Measurements from ENCODE around the gene SPON2.
A peak's percentile ranks its signal among the peaks of the same experiment; 100 is the strongest.

SPON2 gene

DNA sequence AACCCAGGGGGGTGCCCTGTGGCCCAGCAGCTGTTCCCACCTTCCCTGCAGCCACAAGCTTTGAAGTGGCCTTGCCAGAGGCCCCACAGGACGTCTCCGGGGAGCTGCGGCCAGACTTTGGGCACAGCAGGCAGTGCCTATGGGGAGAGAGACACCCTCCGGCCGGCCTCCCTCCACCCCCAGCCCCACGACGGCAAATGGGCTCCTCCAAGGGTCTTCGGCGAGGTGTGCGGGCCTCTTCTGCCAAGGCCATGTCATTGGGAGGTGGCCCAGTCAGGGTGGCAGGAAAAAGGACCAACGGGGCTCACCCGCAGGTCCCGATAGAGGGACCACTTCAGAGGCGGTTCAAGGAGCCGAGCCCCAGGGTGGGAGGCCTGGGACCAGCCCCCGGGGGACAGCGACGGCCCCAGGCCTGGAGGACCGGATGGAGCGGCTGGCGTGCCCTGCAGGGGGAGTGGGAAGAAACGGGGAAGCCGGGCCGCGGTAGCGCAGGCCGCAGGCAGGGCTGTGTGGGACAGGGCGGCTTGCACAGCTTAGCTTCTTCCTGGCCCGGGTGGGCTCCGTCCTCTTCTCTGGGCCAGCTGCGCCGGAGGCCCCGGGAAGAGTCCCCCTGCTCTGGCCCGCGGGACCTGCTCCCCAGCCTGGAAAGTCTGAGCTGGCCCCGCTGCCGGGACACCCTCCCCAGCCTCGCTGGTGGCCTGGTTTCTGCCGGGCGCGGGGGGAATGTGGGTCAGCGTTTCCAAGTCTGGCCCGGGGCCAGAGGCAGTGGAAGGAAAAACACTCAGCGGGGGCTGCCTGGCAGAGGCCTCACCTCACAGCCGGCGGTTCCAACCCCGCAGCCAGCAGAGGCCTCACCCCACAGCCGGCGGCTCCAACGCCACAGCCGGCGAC is 21.9 kb upstream of the SPON2 start:
- no peak for DNase-seq

GRCh38 chr4:1193206-1194009 is 21.0 kb upstream of the SPON2 start:
- DNase-seq = no peak

DNA sequence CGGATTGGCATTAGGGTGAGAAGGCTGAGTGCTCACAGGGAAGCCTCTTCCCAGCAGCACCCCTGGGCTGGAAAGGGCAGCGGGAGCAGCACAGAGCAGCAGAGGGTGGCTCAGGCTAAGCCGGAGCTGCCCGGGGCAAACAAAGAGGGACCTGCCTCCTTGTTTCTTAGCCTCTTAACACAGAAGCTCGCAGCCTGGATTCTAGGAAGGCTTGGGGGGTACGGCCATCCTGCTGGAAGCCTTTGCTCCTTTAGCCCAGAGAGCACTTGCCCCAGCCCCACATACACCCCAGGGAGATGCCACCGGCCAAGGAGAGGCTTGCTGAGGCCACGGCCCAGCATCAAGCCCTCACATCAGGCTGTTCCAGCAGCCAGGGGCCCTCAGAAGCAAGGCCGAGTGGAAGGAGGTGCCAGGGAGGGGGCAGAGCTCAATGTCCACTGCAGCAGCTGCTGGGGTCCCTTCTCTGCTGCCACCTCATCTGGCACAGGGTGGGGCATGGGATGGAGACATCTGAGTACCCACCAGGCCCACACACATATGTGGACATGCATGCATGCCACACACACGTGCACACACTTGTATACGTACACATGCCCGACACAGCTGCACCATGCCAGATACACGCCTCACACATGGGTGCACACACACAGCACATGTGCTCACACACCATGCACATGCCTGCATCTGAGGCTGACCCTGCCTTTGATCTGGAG is 20.3 kb upstream of the SPON2 start:
- DNase-seq = no peak

GRCh38 chr4:1192091-1192492 is 19.7 kb upstream of the SPON2 start:
- no peak for DNase-seq

DNA sequence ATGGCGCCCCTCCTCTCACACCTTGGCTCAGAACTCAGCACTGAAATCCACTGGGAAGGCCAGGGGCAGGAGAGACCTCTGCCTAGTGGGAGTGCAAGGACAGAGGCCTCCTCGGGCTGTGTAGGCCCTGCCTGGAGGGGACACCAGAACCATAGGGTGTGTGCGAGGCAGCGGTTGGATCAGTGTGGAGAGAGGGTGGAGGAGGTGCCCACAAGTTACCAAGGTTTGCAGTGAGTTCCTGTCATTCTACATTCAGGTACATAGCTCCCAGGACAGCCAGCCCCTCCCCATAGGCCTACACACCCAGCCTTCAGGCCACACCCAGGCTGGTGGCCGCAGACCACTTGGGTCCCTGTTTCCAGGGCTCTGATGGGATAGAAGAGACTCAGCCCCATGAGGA is 19.2 kb upstream of the SPON2 start:
- no peak for DNase-seq

- no peak for DNase-seq
Observed at GRCh38 chr4:1187182-1187581, 14.8 kb upstream of the SPON2 start.

GRCh38 chr4:1183985-1184773 is 11.8 kb upstream of the SPON2 start:
- DNase-seq = peak; percentile 37 to 51

GRCh38 chr4:1182313-1182712 is 9.9 kb upstream of the SPON2 start:
- no peak for DNase-seq

- no peak for DNase-seq
Observed at GRCh38 chr4:1180663-1181062, 8.3 kb upstream of the SPON2 start.

DNA sequence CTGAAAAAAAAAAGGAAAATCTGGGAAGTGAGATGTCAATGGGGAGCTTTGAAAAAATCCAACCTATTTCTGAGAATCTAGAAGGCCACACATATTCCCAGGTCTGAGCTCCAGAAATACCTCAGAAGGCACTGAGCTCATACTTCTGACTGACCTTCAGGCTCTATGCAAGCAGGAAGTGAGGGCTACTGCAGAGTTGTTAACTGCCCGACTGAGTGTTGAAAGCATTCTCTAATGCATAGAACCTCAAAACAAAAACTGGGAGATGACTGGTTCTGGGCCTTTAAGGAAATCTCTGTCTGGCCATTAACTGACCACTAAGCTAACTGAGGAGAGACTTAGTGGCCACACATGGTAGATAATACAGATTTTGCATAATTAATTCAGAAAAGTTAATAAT is 7.6 kb upstream of the SPON2 start:
- no peak for DNase-seq

DNA sequence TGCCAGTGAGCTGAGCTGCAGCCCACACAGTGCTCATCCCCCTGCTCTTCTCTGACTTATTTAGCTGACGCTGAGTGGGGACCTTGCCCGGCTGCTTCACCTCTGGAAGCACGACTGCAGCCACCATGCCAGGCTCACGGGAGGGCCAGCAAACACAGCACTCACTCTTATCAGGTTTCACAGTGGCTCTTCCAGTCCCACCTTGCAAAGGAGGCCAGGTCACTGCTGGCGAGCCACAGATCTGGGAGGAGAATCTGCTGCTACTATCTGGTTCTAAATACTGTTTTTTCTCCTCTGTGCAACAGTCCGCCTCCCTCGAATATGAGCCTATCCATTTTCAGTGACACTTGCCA is 6.7 kb upstream of the SPON2 start:
- DNase-seq = no peak

GRCh38 chr4:1178300-1179088 is 6.1 kb upstream of the SPON2 start:
- no peak for DNase-seq

DNA sequence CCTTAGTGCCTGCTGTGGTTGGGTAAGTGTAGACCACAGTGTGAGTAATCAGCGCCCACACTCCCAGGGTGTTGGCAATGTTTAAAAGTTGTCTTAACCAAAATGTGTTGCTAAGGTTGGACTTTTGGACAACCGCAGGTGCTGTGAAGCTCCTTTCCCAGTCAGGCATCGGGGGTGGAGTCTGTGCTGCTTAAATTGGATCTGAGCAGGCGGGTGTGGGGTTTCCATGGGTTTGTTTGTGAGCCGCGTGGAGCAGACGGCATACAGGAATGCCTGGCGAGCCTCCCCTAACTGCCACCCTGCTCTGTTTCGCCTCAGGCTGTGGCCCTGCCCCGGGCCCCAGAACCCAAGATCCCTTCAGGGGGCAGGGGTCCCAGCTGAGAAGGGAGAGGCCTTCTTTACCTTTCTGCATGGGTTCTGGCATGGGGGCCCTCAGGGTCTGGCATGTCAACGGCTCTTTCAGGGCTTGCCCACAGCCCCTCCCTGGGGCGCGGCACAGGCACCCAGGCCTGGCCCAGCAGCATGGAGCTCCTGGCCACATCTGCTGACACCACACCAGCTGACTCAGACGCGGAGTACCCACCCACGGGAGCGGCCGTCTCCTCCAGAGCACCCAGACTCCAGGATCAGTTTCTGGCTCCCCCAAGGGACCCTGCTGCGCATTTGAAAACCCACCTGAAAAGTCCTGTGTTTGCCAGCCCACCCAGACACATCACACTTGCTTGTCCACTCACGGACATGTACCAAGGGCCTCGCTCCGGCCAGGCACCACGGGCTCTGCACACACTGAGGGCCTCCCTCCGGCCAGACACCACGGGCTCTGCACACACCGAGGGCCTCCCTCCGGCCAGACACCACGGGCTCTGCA is 5.1 kb upstream of the SPON2 start:
- DNase-seq = no peak

DNA sequence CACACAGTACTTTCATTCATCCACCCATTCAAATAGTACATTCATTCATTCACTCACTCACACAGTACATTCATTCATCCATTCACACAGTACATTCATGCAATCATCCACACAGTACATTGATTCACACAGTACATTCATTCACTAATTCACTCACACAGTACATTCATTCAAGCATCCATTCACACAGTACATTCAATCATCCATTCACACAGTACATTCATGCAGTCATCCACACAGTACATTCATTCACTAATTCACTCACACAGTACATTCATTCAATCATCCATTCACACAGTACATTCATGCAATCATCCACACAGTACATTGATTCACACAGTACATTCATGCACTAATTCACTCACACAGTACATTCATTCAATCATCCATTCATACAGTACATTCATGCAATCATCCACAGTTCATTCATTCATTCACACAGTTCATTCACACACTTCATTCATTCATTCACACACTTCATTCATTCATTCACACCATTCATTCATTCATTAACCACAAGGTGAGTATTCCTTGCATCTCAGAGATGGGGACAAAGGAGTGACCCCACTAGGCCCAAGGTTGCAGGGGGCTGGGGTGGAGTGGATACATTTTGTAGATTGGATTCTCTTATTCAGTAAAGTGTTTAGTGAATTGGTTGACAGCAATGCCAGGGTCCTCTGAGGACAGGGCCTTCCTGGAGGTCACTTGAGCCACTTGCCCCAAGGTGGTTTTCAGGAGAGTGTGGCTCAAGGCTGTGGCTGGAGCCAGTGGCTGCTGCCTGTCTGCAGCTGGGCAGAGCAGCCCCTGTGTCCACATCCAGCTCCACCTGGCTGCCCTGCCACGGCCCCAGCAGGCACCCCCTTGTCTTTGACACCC is 4.3 kb upstream of the SPON2 start:
- no peak for DNase-seq

GRCh38 chr4:1175635-1176229 is 3.3 kb upstream of the SPON2 start:
- DNase-seq = no peak

DNA sequence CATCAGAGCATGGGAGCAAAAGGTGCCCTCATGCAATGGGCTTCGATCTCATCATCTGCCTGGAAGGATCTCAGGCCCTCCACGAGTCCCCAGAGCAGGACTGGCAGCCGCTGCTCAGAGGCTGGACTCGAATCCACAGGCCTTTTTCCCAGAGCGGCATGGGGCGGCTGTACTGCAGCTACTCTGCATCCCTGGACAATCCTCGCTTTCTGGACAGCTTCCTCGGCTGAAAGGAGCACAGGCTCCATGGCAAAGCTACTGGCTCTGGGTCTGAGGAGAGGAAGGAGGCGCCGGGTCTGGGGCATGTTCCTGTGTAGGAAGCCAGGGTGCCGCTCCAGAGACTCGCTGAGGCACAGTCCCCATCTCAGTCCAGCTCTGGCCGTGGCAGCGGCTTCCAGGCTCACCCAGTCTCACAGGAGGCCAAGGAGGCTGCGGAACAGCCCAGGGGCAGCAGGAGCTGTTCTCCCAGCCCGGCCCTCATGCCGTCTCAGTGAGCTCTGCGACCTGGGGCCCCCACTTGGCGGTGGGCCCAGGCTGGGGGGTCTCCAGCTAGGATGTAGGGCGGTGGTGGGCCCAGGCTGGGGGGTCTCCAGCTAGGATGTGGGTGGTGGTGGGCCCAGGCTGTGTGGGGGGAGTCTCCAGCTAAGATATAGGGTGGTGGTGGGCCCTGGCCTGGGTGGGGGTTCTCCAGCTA is 2.7 kb upstream of the SPON2 start:
- no peak for DNase-seq

- no peak for DNase-seq
Observed at GRCh38 chr4:1172971-1173757, 781 bp upstream of the SPON2 start.
